Measurements from ENCODE around the gene TVP23B.

GRCh38 chr17:18854956-18855355 is 74.0 kb downstream of the TVP23B start:
- TF ChIP-seq CTCF (IDR thresholded peaks at IDR 0.05) (no peak), POLR2A (IDR thresholded peaks at IDR 0.05) (no peak)
